ENCODE measurements around the gene LIPE.

GRCh38 chr19:42402376-42403116 lies 24.6 kb downstream of the LIPE start:
- TF ChIP-seq CTCF (IDR thresholded peaks at IDR 0.05): no peak
- no peak for TF ChIP-seq POLR2A (IDR thresholded peaks at IDR 0.05)

Measured in tibial nerve (tissue), 3 donors.